Hepatocyte (in vitro differentiated cells): ENCODE results near the gene IRF2. TPM values are rescaled to one million over a fixed set of nuclear protein-coding genes. Genes with fewer than 3 reads are reported as not detected.

ENCODE experiments used
- DNase-seq: peaks from one replicate; pipeline ENCODE4 v3.0.0-alpha.2; 2016; ENCODE audit warnings: low spot score
- H2AFZ ChIP-seq: fragments of 200-600 bp; sonication (generic); 2 replicates; pipeline ENCODE4 v1.6.0; 2016; ENCODE audit warnings: antibody characterized with exemption, mild to moderate bottlenecking
- H3K27ac ChIP-seq: fragments of 200-600 bp; sonication (generic); 2 replicates; pipeline ENCODE4 v1.5.1; 2016; ENCODE audit warnings: mild to moderate bottlenecking
- H3K27me3 ChIP-seq: fragments of 200-600 bp; sonication (generic); 2 replicates; pipeline ENCODE4 v1.6.1; 2016
- H3K36me3 ChIP-seq: fragments of 200-600 bp; sonication (generic); replicated peaks from 2 replicates; pipeline ENCODE4 v1.5.1; 2016; ENCODE audit warnings: low read depth; ENCODE audit not compliant: insufficient read depth
- H3K4me1 ChIP-seq: fragments of 200-600 bp; sonication (generic); 2 replicates; pipeline ENCODE4 v1.5.1; 2016; ENCODE audit warnings: mild to moderate bottlenecking, moderate library complexity; ENCODE audit not compliant: insufficient read depth
- H3K4me2 ChIP-seq: fragments of 200-600 bp; sonication (generic); 2 replicates; pipeline ENCODE4 v1.6.0; 2016
- H3K4me3 ChIP-seq: fragments of 200-600 bp; sonication (generic); 2 replicates; pipeline ENCODE4 v1.5.1; 2016; ENCODE audit warnings: mild to moderate bottlenecking
- H3K79me2 ChIP-seq: fragments of 200-600 bp; sonication (generic); 2 replicates; pipeline ENCODE4 v1.6.0; 2017; ENCODE audit warnings: mild to moderate bottlenecking
- H3K9me2 ChIP-seq: fragments of 200-600 bp; sonication (generic); replicated peaks from 2 replicates; pipeline ENCODE4 v1.6.0; 2017; ENCODE audit warnings: mild to moderate bottlenecking; ENCODE audit not compliant: insufficient read depth
- H3K9me3 ChIP-seq: fragments of 200-600 bp; sonication (generic); 2 replicates; pipeline ENCODE4 v1.5.1; 2016; ENCODE audit warnings: low read depth, mild to moderate bottlenecking
- H4K20me1 ChIP-seq: fragments of 200-600 bp; sonication (generic); 2 replicates; pipeline ENCODE4 v1.6.0; 2016; ENCODE audit warnings: mild to moderate bottlenecking; ENCODE audit not compliant: insufficient read depth, poor library complexity, severe bottlenecking
- CTCF ChIP-seq: fragments of 200-600 bp; sonication (generic); IDR thresholded peaks from 2 replicates; pipeline ENCODE4 v1.5.1; 2016; ENCODE audit warnings: antibody characterized with exemption, mild to moderate bottlenecking; ENCODE audit not compliant: poor library complexity
- EZH2 ChIP-seq: fragments of 200-600 bp; sonication (generic); IDR thresholded peaks from 2 replicates; pipeline ENCODE4 v1.6.1; 2016; ENCODE audit warnings: antibody characterized with exemption, mild to moderate bottlenecking, borderline replicate concordance
- EZH2phosphoT487 ChIP-seq: fragments of 200-600 bp; sonication (generic); IDR thresholded peaks from one replicate; pipeline ENCODE4 v1.6.1; 2018; ENCODE audit warnings: antibody characterized with exemption, mild to moderate bottlenecking, low read depth, moderate library complexity; ENCODE audit not compliant: unreplicated experiment, severe bottlenecking
- WGBS: methylation state at CpG from one replicate; pipeline ENCODE4 v1.1.6; 2016; ENCODE audit warnings: low lambda C conversion rate; ENCODE audit errors: missing lambda C conversion rate; 5-methylcytosine and 5-hydroxymethylcytosine counted together
- polyA plus RNA-seq: library from polyadenylated mRNA; unstranded; fragments of >200 nt; fragmentation: Nextera tagmentation; extraction: Ambion mirVana; gene quantifications from 2 replicates; pipeline ENCODE4 v1.2.1, GENCODE V29; 2016
- total RNA-seq: library from RNA; depleted of rRNA; stranded (reverse); fragments of >200 nt; gene quantifications from 2 replicates; pipeline ENCODE4 v1.2.3, GENCODE V29; 2014

Gene IRF2
- total and polyA plus RNA-seq, 2 experiments from 2014 or later, result 17.7 to 41.1 TPM

- Histone ChIP-seq H3K9me2 (no peaks in the 10 kb centered on the region), H3K9me3 (no peaks in the 10 kb centered on the region), H2AFZ (no peak overlapping the region), H4K20me1 (no peaks in the 10 kb centered on the region), H3K36me3 (no peaks in the 10 kb centered on the region), H3K4me3 (no peak overlapping the region), H3K27ac (no peak overlapping the region), H3K4me2 (no peak overlapping the region), H3K79me2 (no peaks in the 10 kb centered on the region), H3K4me1 (peaks cover 27% of the 10 kb centered on the region), H3K27me3 (no peaks in the 10 kb centered on the region)
- TF ChIP-seq EZH2 (no peak), EZH2phosphoT487 (no peak), CTCF (no peak)
- no peak for DNase-seq
- WGBS, result 72% methylated on average over 5 of the region's 5 CpGs
Measured at GRCh38 chr4:184358521-184359232, 115.7 kb downstream of the IRF2 start.

- H3K27ac ChIP-seq, result no peak overlapping the region
- H3K9me3 ChIP-seq, result no peaks in the 10 kb centered on the region
- H2AFZ ChIP-seq, result no peak overlapping the region
- DNase-seq, result no peak
- no peak overlapping the region for H3K4me3 ChIP-seq
- no peaks in the 10 kb centered on the region for H3K79me2 ChIP-seq
- TF ChIP-seq CTCF, result no peak
- no peak for TF ChIP-seq EZH2phosphoT487
- no peak for TF ChIP-seq EZH2
- H3K27me3 ChIP-seq, result no peaks in the 10 kb centered on the region
- peaks cover 25% of the 10 kb centered on the region for H3K4me1 ChIP-seq
- 88% methylated on average over 4 of the region's 4 CpGs for WGBS
- no peaks in the 10 kb centered on the region for H3K36me3 ChIP-seq
- H4K20me1 ChIP-seq, result no peaks in the 10 kb centered on the region
- no peaks in the 10 kb centered on the region for H3K9me2 ChIP-seq
- no peak overlapping the region for H3K4me2 ChIP-seq
Measured at GRCh38 chr4:184357772-184358171, 116.6 kb downstream of the IRF2 start.

GRCh38 chr4:184357165-184357564, 117.2 kb downstream of the IRF2 start:
- Histone ChIP-seq H3K36me3 (no peaks in the 10 kb centered on the region), H3K4me3 (no peak overlapping the region), H3K27ac (no peak overlapping the region), H3K79me2 (no peaks in the 10 kb centered on the region), H3K9me2 (no peaks in the 10 kb centered on the region), H3K27me3 (no peaks in the 10 kb centered on the region), H3K4me1 (peaks cover 23% of the 10 kb centered on the region), H2AFZ (no peak overlapping the region), H3K9me3 (no peaks in the 10 kb centered on the region), H3K4me2 (no peak overlapping the region), H4K20me1 (no peaks in the 10 kb centered on the region)
- 100% methylated on average over 1 of the region's 1 CpG for WGBS
- no peak for DNase-seq
- TF ChIP-seq EZH2phosphoT487 (no peak), EZH2 (no peak), CTCF (no peak)
